ENCODE measurements around the gene RAB7A. TPM values are rescaled to one million over a fixed set of nuclear protein-coding genes. Genes with fewer than 3 reads are reported as not detected.

RAB7A gene
- 168 to 182 TPM (median 178 TPM) in 5 replicates for total RNA-seq (2022; extraction: Qiagen RNA extraction)

GRCh38 chr3:128726023-128727016 is at the start of gene RAB7A:
TSS of gene RAB7A (plus strand) at chr3:128726183. CDS start at chr3:128795368, 69,185 bp downstream.

Other genes with a start within 250 kb of the RAB7A start
- 3.7 to 5.5 TPM (median 4.5 TPM) in 5 replicates for gene GATA2, start 233.0 kb upstream of the RAB7A start, total RNA-seq (2022; extraction: Qiagen RNA extraction)
- gene RPN1, start 75.4 kb upstream of the RAB7A start, total RNA-seq (2022; extraction: Qiagen RNA extraction), result 153 to 173 TPM (median 163 TPM) in 5 replicates
- 23.3 to 25.0 TPM (median 24.0 TPM) in 5 replicates for gene ACAD9, start 153.4 kb downstream of the RAB7A start, total RNA-seq (2022; extraction: Qiagen RNA extraction)

Measured in A549 treated with Mapracorat at 1 μM for 4 hours (cell line).